Endothelial cell of umbilical vein (primary cell): ENCODE measurements around the gene HTR6. TPM values are rescaled to one million over a fixed set of nuclear protein-coding genes. Genes with fewer than 3 reads are reported as not detected.

ENCODE experiments used
- BruUV-seq: library from RNA; stranded (reverse); fragments of 400-500 nt; replicated peaks from 2 replicates; lab custom pipeline; 2021; lab: Mats Ljungman, UMichigan
- CTCF ChIA-PET: fragments of 300-600, 350-600 bp; sonication (Branson Sonifier 250); formaldehyde crosslinking; loops from one replicate; lab custom pipeline; 2021; ENCODE audit warnings: antibody characterized with exemption, inconsistent platforms; lab: Charles Lee
- POLR2A ChIA-PET: fragments of 300-600, 350-600 bp; sonication (Branson Sonifier 250); formaldehyde crosslinking; loops from one replicate; lab custom pipeline; 2021; ENCODE audit warnings: antibody characterized with exemption, inconsistent platforms; lab: Charles Lee
- DNase-seq: peaks from one replicate; pipeline ENCODE4 v3.0.0-alpha.2; 2011; ENCODE audit warnings: low read depth, low spot score
- FAIRE-seq: peaks from 2 replicates; lab custom pipeline; 2011; peaks lifted over from hg19 to GRCh38; lab: Jason Lieb, UNC
- H2AFZ ChIP-seq: 2 replicates; pipeline ENCODE4 v1.6.0; 2012; ENCODE audit warnings: low read depth, low read length, control low read depth, inconsistent platforms
- H3K27ac ChIP-seq: 2 replicates; pipeline ENCODE4 v1.5.1; 2011; ENCODE audit warnings: low read depth, mild to moderate bottlenecking, control low read depth, low read length, moderate library complexity; ENCODE audit not compliant: insufficient read depth
- H3K27me3 ChIP-seq, 2 experiments: 2 replicates each; pipeline versions ENCODE4 v1.6.0 to v1.6.1; 2011; ENCODE audit warnings: low read length in 2 of 2, mixed read lengths in 1 of 2; ENCODE audit not compliant: control insufficient read depth in 2 of 2, insufficient read depth in 2 of 2
- H3K36me3 ChIP-seq, 2 experiments: 2 replicates in 1 of 2; 3 replicates in 1 of 2; pipeline ENCODE4 v1.5.1; 2011; ENCODE audit warnings: low read length in 2 of 2, mild to moderate bottlenecking in 1 of 2, moderate library complexity in 1 of 2; ENCODE audit not compliant: control insufficient read depth in 2 of 2, insufficient read depth in 2 of 2; ENCODE audit errors: extremely low read depth in 1 of 2
- H3K4me1 ChIP-seq: 3 replicates; pipeline ENCODE4 v1.5.1; 2011; ENCODE audit warnings: mild to moderate bottlenecking, low read length; ENCODE audit not compliant: control insufficient read depth, insufficient read depth; ENCODE audit errors: extremely low read depth
- H3K4me2 ChIP-seq: 2 replicates; pipeline ENCODE4 v1.6.1; 2011; ENCODE audit warnings: low read length, control low read depth, mixed read lengths; ENCODE audit not compliant: insufficient read depth
- H3K4me3 ChIP-seq, 3 experiments: fragments of 200-600 bp in 1 of 3; sonication (generic), shearing (Covaris generic) in 1 of 3; replicated peaks in 1 of 3; 2 replicates each; pipeline ENCODE4 v1.5.1; 2011 to 2016; ENCODE audit warnings: control low read depth in 3 of 3, low read length in 3 of 3, mild to moderate bottlenecking in 2 of 3, inconsistent platforms in 1 of 3, low read depth in 1 of 3, moderate library complexity in 1 of 3; ENCODE audit not compliant: insufficient read depth in 1 of 3
- H3K79me2 ChIP-seq: 2 replicates; pipeline ENCODE4 v1.6.0; 2012; ENCODE audit warnings: low read length, inconsistent platforms; ENCODE audit not compliant: control insufficient read depth, insufficient read depth
- H3K9ac ChIP-seq: replicated peaks from 2 replicates; pipeline ENCODE3; 2011; ENCODE audit warnings: low read length, control low read depth; ENCODE audit not compliant: insufficient read depth; ENCODE audit errors: extremely low read depth
- H3K9me1 ChIP-seq: replicated peaks from 3 replicates; pipeline ENCODE4 v1.6.0; 2011; ENCODE audit warnings: mild to moderate bottlenecking, low read length; ENCODE audit not compliant: control insufficient read depth, insufficient read depth; ENCODE audit errors: extremely low read depth
- H3K9me3 ChIP-seq: replicated peaks from 2 replicates; pipeline ENCODE4 v1.5.1; 2012; ENCODE audit warnings: low read length, inconsistent platforms; ENCODE audit not compliant: control insufficient read depth, insufficient read depth
- H4K20me1 ChIP-seq: replicated peaks from 2 replicates; pipeline ENCODE3; 2011; ENCODE audit warnings: mild to moderate bottlenecking, low read length; ENCODE audit not compliant: control insufficient read depth, insufficient read depth; ENCODE audit errors: extremely low read depth
- CTCF ChIP-seq, 2 donors: IDR thresholded peaks; 1 replicate in 1 of 2; 2 replicates in 1 of 2; pipeline ENCODE4 v1.5.1; 2011; ENCODE audit warnings: low read length in 2 of 2, mild to moderate bottlenecking in 2 of 2, moderate library complexity in 2 of 2, control low read depth in 1 of 2, inconsistent platforms in 1 of 2, low read depth in 1 of 2; ENCODE audit not compliant: insufficient read depth in 1 of 2; ENCODE audit errors: extremely low read depth in 1 of 2
- GATA2 ChIP-seq: IDR thresholded peaks from 2 replicates; pipeline ENCODE4 v1.7.0; 2011; ENCODE audit warnings: low read depth, mild to moderate bottlenecking, moderate library complexity, mixed read lengths, low read length; ENCODE audit not compliant: insufficient read length, insufficient read depth
- dilution Hi-C: fragments of 300-500 bp; cut with MboI; formaldehyde crosslinking; loops from one replicate; pipeline ENCODE4 v1.15.0; 2019; ENCODE audit warnings: low sequenced_read_pairs; ENCODE audit not compliant: extremely low pct_ligation_motif_present
- intact Hi-C: fragments of 100-400 bp; cut with micrococcal nuclease; formaldehyde crosslinking; loops from one replicate; pipeline ENCODE4 v1.10.0; 2022
- polyA plus RNA-seq, 4 experiments: library from polyadenylated mRNA; depleted of rRNA in 3 of 4; stranded (reverse) in 3 of 4; unstranded in 1 of 4; fragments of >200 nt; gene quantifications; 2 replicates each; pipeline versions ENCODE4 v1.2.1 to v1.2.3, GENCODE V29; 2011 to 2012; ENCODE audit warnings: missing spikeins in 1 of 4
- total RNA-seq: library from RNA; stranded (reverse); gene quantifications from 2 replicates; pipeline ENCODE4 v1.2.3, GENCODE V29; 2021

Gene HTR6
- total and polyA plus RNA-seq, 2 donors (not counting 3 experiments of a cell fraction or from before 2014, with no cell fraction given): not detected

GRCh38 chr1:19715334-19716203, 50.9 kb downstream of the HTR6 start:
- BruUV-seq: no TSS peak
- dilution Hi-C loops: no loop called here

More at GRCh38 chr1:19715334-19716203, 50.9 kb downstream of the HTR6 start:
- H3K79me2 ChIP-seq: no peaks in the 10 kb centered on the region
- H2AFZ ChIP-seq: peak overlapping the region; percentile 25
- no peak overlapping the region for H3K4me2 ChIP-seq
- peak; percentile 97 for DNase-seq
- H3K9me3 ChIP-seq: no peaks in the 10 kb centered on the region
- peak; percentile 96 to 98 for TF ChIP-seq CTCF (IDR thresholded peaks at IDR 0.05; ENCODE audit: extremely low read depth in 1 of 2, insufficient read depth in 1 of 2, low read depth in 1 of 2, low read length in 2 of 2)
- no peak for TF ChIP-seq GATA2
- no peak overlapping the region for H3K27ac ChIP-seq
- no peaks in the 10 kb centered on the region for H4K20me1 ChIP-seq
- H3K36me3 ChIP-seq: no peaks in the 10 kb centered on the region
- H3K9me1 ChIP-seq: no peaks in the 10 kb centered on the region
- ChIA-PET POLR2A (no interaction called here), CTCF (interaction anchor here (0.6 to 2.8 kb wide), 29 partner anchors 9 to 737 kb away, joined by 3 to 36 read pairs (median 5); partner anchors contain the start of genes OTUD3 and RNF186)
- peak; percentile 99 for FAIRE-seq
- no peaks in the 10 kb centered on the region for H3K4me1 ChIP-seq
- intact Hi-C loops: loop anchor here (1.0 kb wide), 4 partner anchors 47 to 437 kb away; partner anchors contain the start of gene OTUD3
- H3K9ac ChIP-seq: no peak overlapping the region
- no peaks in the 10 kb centered on the region for H3K27me3 ChIP-seq
- no peak overlapping the region for H3K4me3 ChIP-seq
